Right ventricle myocardium inferior (tissue), 1 donor: ENCODE data around the gene RPGRIP1L. TPM values are rescaled to one million over a fixed set of nuclear protein-coding genes. Genes with fewer than 3 reads are reported as not detected.
"Not testable (repeated sequence)": the region's sequence is repeated elsewhere in the genome, so short reads cannot be mapped to it uniquely, and the experiment has no call there.

Experiments
- ATAC-seq: fragments of 200-7000 bp; cut with Tn5 transposase; one replicate; pipeline ENCODE4 v1.9.1; 2020; ENCODE audit warnings: mild to moderate bottlenecking, moderate library complexity
- DNase-seq: peaks from one replicate; pipeline ENCODE4 v3.0.0; 2021; ENCODE audit errors: missing footprints
- intact Hi-C: fragments of 100-400 bp; cut with DNase I; formaldehyde crosslinking; loops from one replicate; pipeline ENCODE4 v1.11.0; 2022
- total RNA-seq: library from RNA; stranded (reverse); fragmentation: NEBNext Ultra II Directional; extraction: Animal tissue kit (Norgen Biotek cat#: 25700); gene quantifications from one replicate; pipeline ENCODE4 v1.2.1, GENCODE V29; 2021
- donor health status: DM: no; HTN: yes; CAD: no; lungs with severe emphysema.

The RPGRIP1L gene
- total RNA-seq, 1 donor from 2014 or later = 2.1 TPM

GRCh38 chr16:53714205-53715022, 10.8 kb upstream of the RPGRIP1L start:
- DNase-seq (no peak), ATAC-seq (peak; percentile 65)
- intact Hi-C loops = no loop called here

- ATAC-seq (no peak), DNase-seq (no peak)
- intact Hi-C loops = no loop called here
Measured at GRCh38 chr16:53713403-53714204, 9.9 kb upstream of the RPGRIP1L start.

- DNase-seq (no peak), ATAC-seq (no peak)
- intact Hi-C loops = no loop called here
Measured at GRCh38 chr16:53712065-53712464, 8.4 kb upstream of the RPGRIP1L start.

DNA sequence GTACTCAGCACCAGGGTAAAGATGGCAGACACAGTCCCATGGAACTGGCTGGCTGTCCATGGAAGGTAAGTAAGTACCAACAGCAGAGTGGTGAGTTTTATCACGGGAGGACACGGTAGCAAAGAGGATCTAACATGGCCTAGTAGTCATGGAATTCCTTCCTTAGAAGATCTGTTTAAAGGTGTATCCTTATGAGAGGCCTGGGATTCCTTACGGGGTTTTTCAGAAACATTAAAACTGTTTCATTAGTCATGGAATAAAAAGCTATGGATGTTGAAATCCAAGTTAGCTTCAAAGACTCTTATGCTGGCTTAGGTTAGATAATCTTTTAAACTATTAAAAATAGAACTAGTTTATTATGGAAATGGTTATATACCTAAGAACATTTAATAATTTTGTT, 7.7 kb upstream of the RPGRIP1L start:
- intact Hi-C loops = no loop called here
- no peak for DNase-seq
- ATAC-seq = no peak

- DNase-seq (no peak), ATAC-seq (no peak)
- intact Hi-C loops = loop anchor here (10.0 kb wide), 2 partner anchors 654 to 1226 kb away; partner anchors contain the start of genes CHD9, CHD9NB and IRX5
Measured at GRCh38 chr16:53708490-53708889, 4.8 kb upstream of the RPGRIP1L start.

DNA sequence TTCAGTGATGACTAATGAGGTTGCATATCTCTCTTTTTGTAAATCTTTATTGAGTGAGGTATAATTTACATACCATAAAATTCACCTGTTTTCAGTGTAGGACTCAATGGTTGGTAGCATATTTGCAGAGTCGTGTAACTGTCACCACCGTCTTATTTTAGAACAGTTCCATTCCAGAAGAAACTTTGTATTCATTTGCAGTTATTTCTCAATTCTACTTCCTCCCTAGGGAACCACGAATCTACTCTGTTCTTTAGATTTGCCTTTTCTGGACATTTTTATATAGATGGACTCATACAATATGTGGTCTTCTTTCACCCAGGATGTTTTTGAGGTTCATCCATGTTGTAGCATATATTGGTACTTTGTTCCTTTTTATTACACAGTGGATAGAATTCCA, 4.0 kb upstream of the RPGRIP1L start:
- no peak for DNase-seq
- intact Hi-C loops = loop anchor here (10.0 kb wide), 2 partner anchors 653 to 1227 kb away; partner anchors contain the start of genes CHD9, CHD9NB and IRX5
- ATAC-seq = no peak

GRCh38 chr16:53704445-53704813, 770 bp upstream of the RPGRIP1L start:
- no peak for DNase-seq
- ATAC-seq = no peak
- intact Hi-C loops = loop anchor here (10.0 kb wide), 2 partner anchors 650 to 1230 kb away; partner anchors contain the start of genes CHD9, CHD9NB and IRX5

- ATAC-seq, intact Hi-C loops, DNase-seq: not testable (repeated sequence)
Measured at GRCh38 chr16:53698271-53698670, 5.4 kb downstream of the RPGRIP1L start.

GRCh38 chr16:53695070-53695469, 8.6 kb downstream of the RPGRIP1L start:
- intact Hi-C loops = no loop called here
- ATAC-seq = no peak
- DNase-seq = no peak

DNA sequence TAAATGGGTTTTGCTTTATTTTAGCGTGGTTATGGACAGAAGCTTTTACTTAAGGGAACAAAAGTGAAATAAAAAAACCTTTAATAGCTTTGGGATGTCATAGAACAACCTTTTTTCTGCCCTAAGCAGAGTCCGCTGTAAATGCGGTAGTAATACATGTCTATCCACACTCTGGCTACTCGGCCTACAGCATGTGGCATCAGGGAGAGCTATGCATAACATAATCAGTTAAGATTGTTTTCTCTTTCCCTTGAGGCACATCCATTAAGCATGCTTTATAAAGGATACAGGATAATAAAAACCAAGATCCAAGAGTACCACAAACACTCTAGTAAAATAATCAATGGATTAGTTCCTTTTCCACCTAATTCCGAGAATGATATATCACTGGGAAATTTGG, 10.3 kb downstream of the RPGRIP1L start:
- intact Hi-C loops = no loop called here
- ATAC-seq = no peak

DNA sequence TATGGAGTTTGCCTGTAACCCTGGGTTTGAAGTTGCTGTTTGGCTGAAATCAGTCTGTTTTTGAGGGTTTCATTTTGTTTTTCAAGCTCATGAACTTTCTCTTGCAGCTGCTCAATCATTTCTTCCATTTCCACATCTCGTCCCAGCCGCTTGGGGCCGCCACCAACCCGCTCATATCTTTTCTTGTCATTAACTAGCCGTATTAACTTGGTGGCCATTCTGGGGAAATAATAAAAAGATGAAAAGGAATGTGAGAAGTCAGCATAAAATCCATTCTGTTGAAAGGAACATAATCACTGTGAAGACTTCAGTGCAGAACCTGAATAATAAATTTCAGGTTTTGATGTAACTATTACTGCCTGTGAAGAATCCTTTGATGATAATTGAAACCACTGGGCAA, 11.5 kb downstream of the RPGRIP1L start:
- ATAC-seq (no peak), DNase-seq (no peak)
- intact Hi-C loops = no loop called here

More for the DNA sequence above, 10.3 kb downstream of the RPGRIP1L start:
- DNase-seq = no peak

GRCh38 chr16:53690771-53691170, 12.9 kb downstream of the RPGRIP1L start:
- intact Hi-C loops = no loop called here
- ATAC-seq (no peak), DNase-seq (no peak)

- DNase-seq = no peak
- no peak for ATAC-seq
- intact Hi-C loops = no loop called here
Measured at GRCh38 chr16:53689636-53690035, 14.0 kb downstream of the RPGRIP1L start.

- intact Hi-C loops = no loop called here
- DNase-seq = no peak
- no peak for ATAC-seq
Measured at GRCh38 chr16:53686710-53687109, 16.9 kb downstream of the RPGRIP1L start.

DNA sequence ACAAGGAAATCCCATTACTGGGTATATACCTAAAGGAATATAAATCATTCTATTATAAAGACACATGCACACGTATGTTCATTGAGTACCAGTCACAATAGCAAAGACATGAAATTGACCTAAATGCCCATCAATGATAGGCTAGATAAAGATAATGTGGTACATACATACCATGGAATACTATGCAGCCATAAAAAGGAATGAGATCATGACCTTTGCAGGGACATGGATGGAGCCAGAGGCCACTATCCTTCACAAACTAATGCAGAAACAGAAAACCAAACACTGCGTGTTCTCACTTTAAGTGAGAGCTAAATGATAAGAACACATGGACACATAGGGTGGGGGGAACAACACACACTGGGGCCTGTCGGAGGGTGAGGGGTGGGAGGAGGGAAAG, 18.3 kb downstream of the RPGRIP1L start:
- intact Hi-C loops, ATAC-seq, DNase-seq: not testable (repeated sequence)

- ATAC-seq = no peak
- DNase-seq = no peak
- intact Hi-C loops = no loop called here
Measured at GRCh38 chr16:53681354-53681753, 22.3 kb downstream of the RPGRIP1L start.

DNA sequence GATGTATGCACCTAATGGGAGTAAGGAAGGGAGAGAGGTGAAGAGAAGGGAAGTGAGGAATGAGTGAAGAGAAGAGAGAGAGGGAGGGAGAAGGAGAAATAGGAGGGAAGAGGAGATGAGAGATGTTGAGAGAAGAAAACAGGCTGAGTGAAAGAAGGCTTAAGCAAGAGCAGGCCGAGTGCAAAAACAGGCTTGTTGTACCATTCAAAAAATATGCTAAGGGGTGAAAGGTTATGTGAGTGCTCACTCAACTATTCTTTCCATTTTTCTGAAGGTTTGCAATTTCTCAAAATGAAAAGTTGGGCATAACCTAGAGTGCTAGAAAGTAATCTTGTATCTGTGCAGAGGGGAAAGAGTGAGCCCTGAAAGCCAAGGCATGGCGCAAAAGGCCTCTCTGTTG, 22.9 kb downstream of the RPGRIP1L start:
- DNase-seq (no peak), ATAC-seq (no peak)
- intact Hi-C loops = no loop called here

GRCh38 chr16:53678756-53679343, 24.8 kb downstream of the RPGRIP1L start:
- no peak for ATAC-seq
- no peak for DNase-seq
- intact Hi-C loops = no loop called here

DNA sequence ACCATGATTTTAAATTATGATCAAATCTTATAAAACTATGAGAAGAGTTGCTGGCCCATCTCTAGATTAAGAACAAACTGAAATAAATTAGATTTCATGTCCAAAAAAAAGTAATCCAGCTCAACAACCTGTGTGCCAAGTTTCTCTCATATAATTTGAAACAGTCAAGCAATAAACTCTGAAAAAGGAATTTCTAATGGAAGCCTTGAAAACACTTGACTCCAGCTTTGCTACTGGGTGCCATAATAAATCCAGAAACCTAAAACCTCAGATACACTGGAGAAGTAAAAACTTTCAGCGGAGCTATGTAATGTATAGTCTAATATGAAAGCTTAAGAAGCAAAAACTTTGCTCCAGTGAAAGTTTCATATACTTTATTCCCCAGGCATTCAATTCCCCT, 25.5 kb downstream of the RPGRIP1L start:
- intact Hi-C loops = no loop called here
- no peak for DNase-seq
- no peak for ATAC-seq
